ACC112 (cell line): Measurements from ENCODE around the gene TRIB2.

Experiments used
- H2AFZ ChIP-seq: fragments of 200-600 bp; sonication (generic); one replicate; pipeline ENCODE4 v1.6.0; 2017; ENCODE audit warnings: antibody characterized with exemption, low read length; ENCODE audit not compliant: unreplicated experiment
- H3K27ac ChIP-seq: fragments of 200-600 bp; sonication (generic); 2 replicates; pipeline ENCODE4 v1.5.1; 2014; ENCODE audit warnings: low read depth, mild to moderate bottlenecking, antibody characterized with exemption, low read length, moderate library complexity
- H3K27me3 ChIP-seq: fragments of 200-600 bp; sonication (generic); 2 replicates; pipeline ENCODE4 v1.6.1; 2014; ENCODE audit warnings: mild to moderate bottlenecking, antibody characterized with exemption, low read length, moderate library complexity, mixed read lengths; ENCODE audit not compliant: insufficient read depth
- H3K36me3 ChIP-seq: fragments of 200-600 bp; sonication (generic); 2 replicates; pipeline ENCODE4 v1.6.1; 2016; ENCODE audit warnings: mild to moderate bottlenecking, antibody characterized with exemption, low read length, moderate library complexity, mixed read lengths; ENCODE audit not compliant: insufficient read depth
- H3K4me1 ChIP-seq: fragments of 200-600 bp; sonication (generic); one replicate; pipeline ENCODE4 v1.6.1; 2016; ENCODE audit warnings: low read length, mixed read lengths; ENCODE audit not compliant: insufficient read depth, unreplicated experiment, control insufficient read depth
- H3K4me3 ChIP-seq: fragments of 200-600 bp; sonication (generic); 2 replicates; pipeline ENCODE4 v1.5.1; 2014; ENCODE audit warnings: mild to moderate bottlenecking, low read depth, low read length
- H3K79me2 ChIP-seq: fragments of 200-600 bp; sonication (generic); one replicate; pipeline ENCODE4 v1.6.0; 2016; ENCODE audit warnings: low read length; ENCODE audit not compliant: control insufficient read depth, unreplicated experiment, insufficient read depth

Gene TRIB2

GRCh38 chr2:12730265-12730664 lies 13.5 kb downstream of the TRIB2 start:
- peaks cover 24% of the 10 kb centered on the region for H3K36me3 ChIP-seq
- H3K79me2 ChIP-seq = peaks cover 18% of the 10 kb centered on the region
- H3K4me1 ChIP-seq = no peaks in the 10 kb centered on the region
- no peak overlapping the region for H3K4me3 ChIP-seq
- no peak overlapping the region for H2AFZ ChIP-seq
- H3K27me3 ChIP-seq = no peaks in the 10 kb centered on the region
- H3K27ac ChIP-seq = no peak overlapping the region

- Histone ChIP-seq H3K4me3 (no peak overlapping the region), H3K79me2 (peaks cover 18% of the 10 kb centered on the region), H3K27ac (no peak overlapping the region), H3K36me3 (peaks cover 11% of the 10 kb centered on the region; the same call in 1 of the 2 replicates), H3K27me3 (no peaks in the 10 kb centered on the region), H2AFZ (no peak overlapping the region), H3K4me1 (no peaks in the 10 kb centered on the region)
These were observed 15.1 kb downstream of the TRIB2 start for GRCh38 chr2:12731701-12732280.

GRCh38 chr2:12732651-12733050 lies 15.9 kb downstream of the TRIB2 start:
- no peak overlapping the region for H3K27ac ChIP-seq
- no peak overlapping the region for H2AFZ ChIP-seq
- H3K79me2 ChIP-seq = peaks cover 15% of the 10 kb centered on the region
- H3K27me3 ChIP-seq = no peaks in the 10 kb centered on the region
- H3K36me3 ChIP-seq = peaks cover 17% of the 10 kb centered on the region
- H3K4me1 ChIP-seq = no peaks in the 10 kb centered on the region
- H3K4me3 ChIP-seq = no peak overlapping the region

- H3K36me3 ChIP-seq = peaks cover 25% of the 10 kb centered on the region
- H3K27me3 ChIP-seq = no peaks in the 10 kb centered on the region
- no peak overlapping the region for H3K27ac ChIP-seq
- no peak overlapping the region for H3K4me3 ChIP-seq
- peaks cover 13% of the 10 kb centered on the region for H3K79me2 ChIP-seq
- H3K4me1 ChIP-seq = no peaks in the 10 kb centered on the region
- H2AFZ ChIP-seq = no peak overlapping the region
These were observed 17.1 kb downstream of the TRIB2 start for GRCh38 chr2:12733846-12734245.

GRCh38 chr2:12734914-12735654 lies 18.3 kb downstream of the TRIB2 start:
- Histone ChIP-seq H3K27me3 (no peaks in the 10 kb centered on the region), H3K27ac (no peak overlapping the region), H3K4me1 (no peaks in the 10 kb centered on the region), H3K79me2 (peaks cover 12% of the 10 kb centered on the region), H3K36me3 (peaks cover 26% of the 10 kb centered on the region), H2AFZ (no peak overlapping the region), H3K4me3 (no peak overlapping the region)

DNA sequence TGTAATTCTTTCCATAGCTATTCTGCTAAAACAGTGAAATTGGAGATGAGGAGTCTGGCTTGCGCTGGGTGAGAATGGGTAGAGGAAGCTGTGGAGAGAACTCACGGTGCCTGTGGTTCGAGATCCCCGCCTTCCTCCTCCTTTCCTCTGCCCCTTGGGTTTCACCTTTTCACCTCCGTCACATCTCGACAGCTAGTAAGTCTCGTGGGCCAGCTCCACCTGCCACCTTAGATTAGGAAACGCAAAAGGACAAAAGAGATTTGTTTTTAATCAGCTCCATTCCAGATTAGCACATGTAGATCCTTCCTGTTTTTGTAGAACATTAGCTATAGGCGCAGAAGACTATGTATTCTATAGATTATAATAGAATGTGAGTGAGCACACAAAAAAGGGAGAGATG lies 20.6 kb downstream of the TRIB2 start:
- Histone ChIP-seq H3K79me2 (peaks cover 10% of the 10 kb centered on the region), H3K4me3 (no peak overlapping the region), H2AFZ (no peak overlapping the region), H3K36me3 (peaks cover 34% of the 10 kb centered on the region), H3K27me3 (no peaks in the 10 kb centered on the region), H3K4me1 (no peaks in the 10 kb centered on the region), H3K27ac (no peak overlapping the region)

- peaks cover 10% of the 10 kb centered on the region for H3K79me2 ChIP-seq
- no peak overlapping the region for H3K27ac ChIP-seq
- no peak overlapping the region for H2AFZ ChIP-seq
- H3K27me3 ChIP-seq = no peaks in the 10 kb centered on the region
- H3K4me3 ChIP-seq = no peak overlapping the region
- H3K4me1 ChIP-seq = no peaks in the 10 kb centered on the region
- H3K36me3 ChIP-seq = peaks cover 38% of the 10 kb centered on the region
These were observed 21.2 kb downstream of the TRIB2 start for GRCh38 chr2:12737738-12738485.

GRCh38 chr2:12739721-12740254 lies 23.1 kb downstream of the TRIB2 start:
- H3K27me3 ChIP-seq = no peaks in the 10 kb centered on the region
- no peak overlapping the region for H3K4me3 ChIP-seq
- H3K36me3 ChIP-seq = peaks cover 35% of the 10 kb centered on the region
- H3K4me1 ChIP-seq = no peaks in the 10 kb centered on the region
- peaks cover under 1% of the 10 kb centered on the region for H3K79me2 ChIP-seq
- H2AFZ ChIP-seq = no peak overlapping the region
- no peak overlapping the region for H3K27ac ChIP-seq

DNA sequence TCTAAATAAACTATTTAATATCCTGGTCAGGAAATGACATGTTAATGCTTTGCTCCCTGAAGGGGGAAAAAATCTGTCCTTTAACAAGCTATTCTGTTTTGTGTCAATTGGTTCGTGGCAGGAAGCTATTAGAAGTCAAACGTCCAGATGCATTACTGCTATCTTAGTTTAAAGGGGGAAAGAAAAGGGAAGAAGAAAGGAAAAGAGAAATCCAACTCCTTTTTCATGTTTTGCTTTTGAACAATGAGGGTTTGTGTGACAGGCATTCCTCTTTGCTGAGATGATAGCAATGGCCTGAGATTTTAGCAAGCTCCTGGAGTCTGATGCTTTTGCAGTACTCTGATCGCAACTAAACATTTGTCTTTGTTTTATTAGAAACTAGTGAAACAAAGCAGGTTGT lies 24.6 kb downstream of the TRIB2 start:
- Histone ChIP-seq H3K79me2 (no peaks in the 10 kb centered on the region), H3K27me3 (no peaks in the 10 kb centered on the region), H2AFZ (no peak overlapping the region), H3K4me3 (no peak overlapping the region), H3K36me3 (peaks cover 35% of the 10 kb centered on the region), H3K4me1 (no peaks in the 10 kb centered on the region), H3K27ac (no peak overlapping the region)

GRCh38 chr2:12742891-12743290 lies 26.2 kb downstream of the TRIB2 start:
- no peak overlapping the region for H3K4me3 ChIP-seq
- H3K79me2 ChIP-seq = no peaks in the 10 kb centered on the region
- peaks cover 27% of the 10 kb centered on the region for H3K36me3 ChIP-seq
- H3K4me1 ChIP-seq = no peaks in the 10 kb centered on the region
- no peaks in the 10 kb centered on the region for H3K27me3 ChIP-seq
- no peak overlapping the region for H2AFZ ChIP-seq
- H3K27ac ChIP-seq = no peak overlapping the region
